ENCODE results near the gene UBA3. TPM values are rescaled to one million over a fixed set of nuclear protein-coding genes. Genes with fewer than 3 reads are reported as not detected.

UBA3 gene
- total and polyA plus RNA-seq, 4 donors: 41.2 to 107 (median 49.1) TPM

DNA sequence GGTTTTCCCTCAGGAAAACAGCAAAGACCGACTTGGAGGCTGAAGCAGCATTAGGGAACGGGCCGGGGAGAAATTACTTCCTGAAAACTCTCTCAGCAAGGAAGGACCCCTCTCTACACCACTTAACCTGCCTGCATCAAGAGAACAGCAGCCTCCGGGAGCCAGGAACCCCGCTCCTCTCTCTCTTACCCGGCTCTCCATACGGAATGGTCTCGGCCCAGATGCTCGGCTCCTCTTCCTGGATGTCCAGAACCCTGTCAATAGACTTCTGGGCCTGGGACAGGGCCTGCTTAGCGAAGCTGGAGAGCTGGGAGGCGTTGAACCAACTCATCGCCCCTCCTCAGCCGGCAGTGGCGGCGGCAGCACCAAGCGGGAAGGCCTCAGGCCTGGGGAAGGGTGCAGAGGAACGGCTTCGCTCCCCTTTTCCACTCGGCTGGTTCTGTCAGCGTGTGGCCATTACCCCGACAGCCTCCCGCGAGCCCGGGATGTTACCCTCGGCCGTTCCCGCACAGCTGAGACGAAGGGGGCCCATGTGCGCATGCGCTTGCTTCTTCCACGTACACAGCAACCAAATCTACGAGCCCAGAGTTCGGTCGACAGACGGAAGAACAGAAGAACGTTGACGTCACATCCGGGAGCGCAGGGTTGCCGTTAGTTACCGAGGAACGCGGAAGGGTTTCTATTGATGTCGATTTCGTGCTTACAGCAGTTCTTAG, 28.3 kb downstream of the UBA3 start, which contains the start of gene TMF1:
TMF1 (minus strand) TSS at position 578 of the 716 bp plus-strand sequence; CDS start at position 331, 247 bp downstream.
- ATAC-seq (ENCODE audit: insufficient read depth, low FRiP score): peak; percentile 94
- Histone ChIP-seq H3K27ac (ENCODE audit: low read depth in 1 of 2, low read length in 1 of 2) (peak within 1 kb of the TSS; percentile 74 to 98), H3K4me3 (peak within 1 kb of the TSS; percentile 85), H3K9ac (ENCODE audit: insufficient read depth in 1 of 2, low read length in 2 of 2) (peak within 1 kb of the TSS; percentile 98), H3K9me3 (ENCODE audit: control insufficient read depth in 4 of 4, insufficient read depth in 3 of 4, low read length in 3 of 4) (no peaks in the 10 kb centered on the region), H3K27me3 (ENCODE audit: control insufficient read depth in 3 of 3, insufficient read depth in 3 of 3, low read length in 2 of 3) (no peaks in the 10 kb centered on the region), H3K4me1 (ENCODE audit: control insufficient read depth in 5 of 5, insufficient read depth in 5 of 5, low read length in 5 of 5) (peaks cover 0 to 15% (median 4%) of the 10 kb centered on the region in 5 donors), H3K36me3 (ENCODE audit: control insufficient read depth in 4 of 4, insufficient read depth in 4 of 4, low read length in 4 of 4) (peaks cover 6 to 17% (median 14%) of the 10 kb centered on the region in 4 donors)
- no peak for TF ChIP-seq CTCF (IDR thresholded peaks at IDR 0.05; ENCODE audit: control extremely low read depth, extremely low read depth)
- peak; percentile 98 to 100 (median 100) for DNase-seq
- WGBS, 2 donors: 0% methylated on average over 44 to 45 of the region's 45 CpGs

- WGBS, 2 donors: 92 to 100% methylated on average over 2 of the region's 2 CpGs
Observed at GRCh38 chr3:69048990-69049389, 31.2 kb downstream of the UBA3 start.

DNA sequence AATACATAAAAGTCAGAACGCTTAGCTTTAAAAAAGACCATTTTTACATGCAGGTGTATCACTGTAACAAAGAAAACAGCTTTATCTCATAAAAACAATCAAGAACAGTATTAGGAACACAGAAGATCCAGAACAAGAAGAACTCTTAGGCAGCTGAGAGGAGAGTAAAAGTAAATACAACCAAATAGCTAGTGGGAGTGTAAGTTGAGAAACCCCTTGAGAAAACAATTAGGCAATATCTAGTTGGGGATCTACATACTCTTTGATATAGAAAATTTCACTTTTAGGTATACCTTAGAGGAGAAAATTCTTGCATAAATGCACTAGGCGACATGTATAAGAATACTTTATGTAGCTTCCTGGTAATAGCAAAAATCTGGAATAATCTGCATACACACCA, 35.6 kb downstream of the UBA3 start:
- Histone ChIP-seq H3K27me3 (ENCODE audit: control insufficient read depth in 3 of 3, insufficient read depth in 3 of 3, low read length in 2 of 3) (no peaks in the 10 kb centered on the region), H3K27ac (ENCODE audit: low read depth in 1 of 2, low read length in 1 of 2) (no peak overlapping the region), H3K9me3 (ENCODE audit: control insufficient read depth in 4 of 4, insufficient read depth in 3 of 4, low read length in 3 of 4) (no peaks in the 10 kb centered on the region), H3K9ac (ENCODE audit: insufficient read depth in 1 of 2, low read length in 2 of 2) (no peak overlapping the region), H3K36me3 (ENCODE audit: control insufficient read depth in 4 of 4, insufficient read depth in 4 of 4, low read length in 4 of 4) (peaks cover 14 to 47% (median 27%) of the 10 kb centered on the region in 4 donors), H3K4me3 (no peak overlapping the region), H3K4me1 (ENCODE audit: control insufficient read depth in 5 of 5, insufficient read depth in 5 of 5, low read length in 5 of 5) (peaks cover 0 to 2% (median 0%) of the 10 kb centered on the region in 5 donors)
- WGBS, 2 donors: 74 to 89% methylated on average over 2 of the region's 2 CpGs
- ATAC-seq (ENCODE audit: insufficient read depth, low FRiP score) (no peak), DNase-seq (no peak)
- no peak for TF ChIP-seq CTCF (IDR thresholded peaks at IDR 0.05; ENCODE audit: control extremely low read depth, extremely low read depth)

More at GRCh38 chr3:69048990-69049389, 31.2 kb downstream of the UBA3 start:
- Histone ChIP-seq H3K27ac (ENCODE audit: low read depth in 1 of 2, low read length in 1 of 2) (no peak overlapping the region), H3K9me3 (ENCODE audit: control insufficient read depth in 4 of 4, insufficient read depth in 3 of 4, low read length in 3 of 4) (no peaks in the 10 kb centered on the region), H3K4me3 (no peak overlapping the region), H3K4me1 (ENCODE audit: control insufficient read depth in 5 of 5, insufficient read depth in 5 of 5, low read length in 5 of 5) (peaks cover 0 to 15% (median 4%) of the 10 kb centered on the region in 5 donors), H3K27me3 (ENCODE audit: control insufficient read depth in 3 of 3, insufficient read depth in 3 of 3, low read length in 2 of 3) (no peaks in the 10 kb centered on the region), H3K9ac (ENCODE audit: insufficient read depth in 1 of 2, low read length in 2 of 2) (no peak overlapping the region), H3K36me3 (ENCODE audit: control insufficient read depth in 4 of 4, insufficient read depth in 4 of 4, low read length in 4 of 4) (peaks cover 9 to 24% (median 16%) of the 10 kb centered on the region in 4 donors)
- DNase-seq (no peak), ATAC-seq (ENCODE audit: insufficient read depth, low FRiP score) (no peak)
- TF ChIP-seq CTCF (IDR thresholded peaks at IDR 0.05; ENCODE audit: control extremely low read depth, extremely low read depth): no peak
